ENCODE results near the gene TGFBR3.
A peak's percentile ranks its signal among the peaks of the same experiment; 100 is the strongest.

The TGFBR3 gene

DNA sequence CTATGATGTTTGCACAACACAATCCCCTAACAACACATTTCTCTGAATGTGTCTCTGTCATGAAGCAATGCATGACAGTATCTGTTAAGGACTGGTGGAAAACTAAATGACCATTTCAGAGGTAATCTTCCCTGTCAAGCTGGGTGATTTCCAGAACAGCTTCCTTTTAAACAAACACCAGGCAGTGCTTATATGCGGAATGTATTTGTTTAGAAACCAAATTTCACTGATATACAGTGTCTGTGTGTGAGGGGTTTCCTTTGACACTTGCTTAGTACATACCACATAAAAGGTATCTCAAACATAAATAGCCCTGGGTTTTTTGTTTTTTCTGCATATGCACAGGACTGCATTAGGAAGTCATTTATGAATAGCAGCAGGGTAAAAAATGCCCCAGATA, 95.6 kb downstream of the TGFBR3 start:
- in situ Hi-C loops (cut with MboI; ENCODE audit: low sequenced_read_pairs): no loop called here
- no peaks in the 10 kb centered on the region for H3K27me3 ChIP-seq (ENCODE audit: low read depth)
- H3K36me3 ChIP-seq (replicated peaks): no peaks in the 10 kb centered on the region
- H3K4me1 ChIP-seq: peaks cover 27% of the 10 kb centered on the region
- no peak overlapping the region for H3K4me3 ChIP-seq
- H3K9me3 ChIP-seq: no peaks in the 10 kb centered on the region
- DNase-seq (ENCODE audit: low spot score in 2 of 2): no peak

DNA sequence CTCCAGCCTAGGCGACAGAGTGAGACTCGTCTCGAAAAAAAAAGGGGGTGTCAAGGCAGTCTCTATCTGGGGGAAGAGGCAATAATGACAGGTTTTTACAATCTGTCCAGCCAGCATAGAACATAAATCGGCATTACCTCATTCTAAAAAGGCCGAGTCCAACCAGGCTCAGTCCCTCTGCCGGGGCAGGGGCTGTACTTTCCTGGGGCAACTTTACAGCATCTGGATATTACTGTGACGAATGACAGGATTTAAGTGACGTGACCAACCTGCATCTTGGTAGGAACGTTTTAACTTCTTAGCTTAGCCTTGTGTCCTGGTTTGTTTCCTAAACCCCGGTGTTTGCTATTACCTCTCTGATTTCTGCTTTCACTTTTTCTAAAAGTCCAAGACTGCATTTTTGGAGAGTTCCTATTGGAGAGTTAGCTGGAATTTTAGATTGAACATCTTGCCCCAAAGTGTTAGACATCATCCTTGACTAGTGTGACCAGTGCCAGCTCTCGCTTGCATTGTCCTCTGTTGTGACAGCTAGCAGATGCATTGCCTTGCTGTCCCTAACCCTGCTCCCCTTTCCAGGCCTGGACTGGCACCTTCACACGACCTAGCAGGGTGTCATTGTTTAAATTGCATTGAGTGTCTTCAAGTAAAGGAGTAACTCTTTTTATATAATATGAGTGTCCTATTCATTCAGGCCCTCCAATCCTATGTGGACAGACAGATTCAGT, 96.5 kb downstream of the TGFBR3 start:
- Histone ChIP-seq H3K4me1 (peaks cover 27% of the 10 kb centered on the region), H3K9me3 (no peaks in the 10 kb centered on the region), H3K36me3 (replicated peaks) (no peaks in the 10 kb centered on the region), H3K27me3 (ENCODE audit: low read depth) (no peaks in the 10 kb centered on the region), H3K4me3 (no peak overlapping the region)
- in situ Hi-C loops (cut with MboI; ENCODE audit: low sequenced_read_pairs): no loop called here
- no peak for DNase-seq (ENCODE audit: low spot score in 2 of 2)

DNA sequence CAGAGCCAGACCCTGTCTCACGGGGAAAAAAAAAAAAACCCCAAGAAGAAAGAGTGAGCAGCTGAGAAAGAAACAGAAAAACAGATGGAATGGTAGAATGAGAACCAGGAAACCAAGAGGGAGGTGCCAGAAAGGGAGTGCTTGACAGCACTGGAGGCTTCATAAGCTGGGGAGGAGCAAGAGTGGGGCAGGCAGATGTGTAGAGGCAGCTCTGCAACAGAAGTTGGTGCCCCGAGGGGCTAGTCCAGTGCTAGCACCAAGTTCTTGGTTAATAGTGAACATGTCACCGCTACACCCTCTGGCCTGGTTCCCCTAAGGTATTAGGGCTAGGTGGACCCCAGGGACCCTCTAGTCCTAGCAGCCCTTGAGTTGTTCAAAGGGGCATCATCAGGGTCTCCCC, 98.0 kb downstream of the TGFBR3 start:
- Histone ChIP-seq H3K27me3 (ENCODE audit: low read depth) (no peaks in the 10 kb centered on the region), H3K36me3 (replicated peaks) (no peaks in the 10 kb centered on the region), H3K4me3 (no peak overlapping the region), H3K9me3 (no peaks in the 10 kb centered on the region), H3K4me1 (peaks cover 24% of the 10 kb centered on the region)
- DNase-seq (ENCODE audit: low spot score in 2 of 2): no peak
- in situ Hi-C loops (cut with MboI; ENCODE audit: low sequenced_read_pairs): no loop called here

DNA sequence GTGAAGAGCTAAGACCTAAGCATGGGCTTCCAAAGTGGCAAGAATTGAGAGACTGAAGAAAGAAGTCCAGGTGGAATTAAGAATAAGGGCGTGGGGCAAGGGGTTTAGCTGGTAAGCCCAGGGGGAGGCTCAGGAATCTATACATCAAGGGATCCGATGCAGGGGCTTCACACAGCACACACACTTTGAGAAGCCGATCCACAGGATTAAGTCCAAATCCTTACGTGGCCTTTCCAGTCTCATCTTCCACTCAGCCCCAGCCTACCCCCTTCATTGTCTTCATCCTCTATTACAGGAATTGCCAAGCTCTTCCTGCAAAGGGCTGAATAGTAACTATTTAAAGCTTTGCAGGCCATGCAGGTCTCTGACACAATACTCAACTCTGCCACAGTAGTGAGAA, 101.3 kb downstream of the TGFBR3 start:
- Histone ChIP-seq H3K27me3 (ENCODE audit: low read depth) (no peaks in the 10 kb centered on the region), H3K4me1 (peaks cover 14% of the 10 kb centered on the region; the same call in 1 of the 2 replicates), H3K4me3 (no peak overlapping the region), H3K9me3 (no peaks in the 10 kb centered on the region), H3K36me3 (replicated peaks) (no peaks in the 10 kb centered on the region)
- no peak for DNase-seq (ENCODE audit: low spot score in 2 of 2)
- in situ Hi-C loops (cut with MboI; ENCODE audit: low sequenced_read_pairs): no loop called here

DNA sequence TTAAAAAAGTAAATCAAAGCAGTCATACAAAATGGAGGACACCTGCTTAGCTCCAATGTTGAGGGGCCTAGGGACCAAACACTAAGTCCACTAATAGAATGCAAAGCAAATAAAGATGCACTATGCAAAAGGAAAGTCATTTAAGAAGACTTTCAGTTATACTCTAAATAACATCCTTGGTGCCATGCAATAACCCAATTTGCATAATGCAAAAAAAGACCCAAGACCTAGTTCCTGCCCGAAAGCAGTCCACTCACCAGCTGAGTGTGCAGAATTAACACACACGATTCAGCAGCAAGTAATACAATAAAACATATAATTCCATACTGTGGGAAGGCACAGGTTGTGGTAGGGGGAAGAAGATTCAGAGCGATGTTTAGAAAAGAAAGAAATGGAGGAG, 101.8 kb downstream of the TGFBR3 start:
- in situ Hi-C loops (cut with MboI; ENCODE audit: low sequenced_read_pairs): no loop called here
- DNase-seq (ENCODE audit: low spot score in 2 of 2): no peak
- no peaks in the 10 kb centered on the region for H3K27me3 ChIP-seq (ENCODE audit: low read depth)
- H3K4me3 ChIP-seq: no peak overlapping the region
- peaks cover 17% of the 10 kb centered on the region for H3K4me1 ChIP-seq
- no peaks in the 10 kb centered on the region for H3K36me3 ChIP-seq (replicated peaks)
- no peaks in the 10 kb centered on the region for H3K9me3 ChIP-seq

DNA sequence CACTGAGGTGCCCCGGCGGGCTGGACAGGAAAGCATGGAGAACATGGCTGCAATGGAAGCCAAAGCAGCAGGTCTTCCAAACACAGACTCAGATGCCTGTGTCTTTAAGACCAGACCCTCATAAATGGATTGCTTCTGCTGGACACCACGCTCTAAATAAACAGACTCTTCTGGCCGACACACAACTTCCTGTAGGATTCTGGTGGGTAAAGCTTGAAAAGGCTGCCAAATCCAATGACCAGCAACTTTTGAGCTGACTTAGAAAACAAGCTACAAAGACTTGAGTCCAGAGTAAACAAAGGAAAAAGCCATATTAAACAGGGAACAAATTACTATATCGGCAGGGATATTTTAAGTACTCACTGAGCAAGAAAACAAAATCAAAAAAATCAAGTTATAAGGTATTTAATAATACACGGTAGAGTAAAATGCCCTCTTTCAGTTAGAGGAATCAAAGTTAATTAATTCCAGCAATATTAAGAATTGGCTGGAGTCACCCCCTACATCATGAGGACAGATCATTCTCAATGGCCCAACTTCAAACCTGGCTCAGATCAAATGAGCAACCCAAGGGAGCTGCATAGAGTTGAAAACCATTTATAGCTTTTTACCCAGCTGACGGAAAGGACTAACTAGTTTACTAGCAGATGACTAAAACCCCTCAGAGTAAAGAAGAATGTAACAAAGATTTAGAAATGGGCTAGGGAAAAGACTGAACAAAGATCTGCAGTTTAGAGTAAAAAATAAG, 102.4 kb downstream of the TGFBR3 start:
- in situ Hi-C loops (cut with MboI; ENCODE audit: low sequenced_read_pairs): no loop called here
- Histone ChIP-seq H3K36me3 (replicated peaks) (no peaks in the 10 kb centered on the region), H3K9me3 (no peaks in the 10 kb centered on the region), H3K4me1 (peaks cover 22% of the 10 kb centered on the region), H3K4me3 (no peak overlapping the region), H3K27me3 (ENCODE audit: low read depth) (no peaks in the 10 kb centered on the region)
- DNase-seq (ENCODE audit: low spot score in 2 of 2): no peak

DNA sequence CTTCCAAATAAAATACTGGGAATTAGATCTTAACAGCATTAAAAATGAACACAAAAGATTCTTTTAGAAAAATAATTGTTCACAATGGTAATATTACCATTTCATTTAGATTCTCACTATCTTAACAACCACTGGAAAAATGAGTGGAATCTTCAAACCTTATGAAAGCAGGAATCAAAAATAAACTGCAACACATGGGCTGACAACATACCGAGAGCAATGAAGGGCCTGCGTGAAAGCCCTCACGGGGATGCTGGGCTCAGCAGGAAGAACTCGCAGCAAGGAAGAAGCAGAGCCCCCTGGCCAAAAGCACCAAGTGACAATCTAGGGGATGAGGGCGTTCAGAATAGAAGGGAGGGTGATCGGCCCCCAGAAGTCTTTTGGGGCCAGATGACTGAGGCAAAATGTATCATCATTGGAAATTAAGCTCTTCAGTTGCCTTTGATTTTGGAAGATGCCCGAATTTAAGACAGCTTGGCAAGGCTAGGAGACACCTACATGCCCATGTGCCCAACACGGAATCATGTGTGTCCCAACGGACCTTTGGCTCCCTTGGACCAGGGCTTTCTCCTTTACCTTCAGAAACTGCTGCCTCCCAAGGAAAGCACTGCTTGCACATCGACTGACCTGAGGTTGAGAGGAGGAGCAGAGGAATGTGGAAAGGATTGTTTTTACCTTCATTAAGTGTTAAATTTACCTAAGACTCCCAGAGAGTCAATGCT, 103.9 kb downstream of the TGFBR3 start:
- H3K4me3 ChIP-seq: no peak overlapping the region
- in situ Hi-C loops (cut with MboI; ENCODE audit: low sequenced_read_pairs): no loop called here

DNA sequence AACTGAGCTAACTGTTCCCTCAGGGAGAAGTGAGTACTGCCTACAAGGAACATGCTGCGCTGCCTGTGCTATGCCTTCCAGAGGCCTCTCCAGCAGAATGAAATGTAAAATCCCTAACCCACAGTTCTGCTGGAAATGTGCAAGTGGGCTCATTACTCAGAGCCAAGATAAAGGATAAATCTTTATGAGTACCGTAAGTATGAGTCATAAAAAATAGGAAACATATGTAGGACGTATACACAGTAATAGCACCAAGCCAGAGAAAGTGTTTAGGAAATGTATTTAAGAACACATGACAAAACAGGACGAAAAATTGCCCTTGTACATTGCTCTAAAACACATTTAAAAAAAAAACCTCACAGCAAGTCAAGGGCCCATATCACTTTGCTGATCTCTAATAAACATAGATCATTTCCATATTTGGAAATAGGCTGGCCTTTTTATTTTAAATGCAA, 104.6 kb downstream of the TGFBR3 start:
- no peak for DNase-seq (ENCODE audit: low spot score in 2 of 2)
- in situ Hi-C loops (cut with MboI; ENCODE audit: low sequenced_read_pairs): no loop called here
- no peaks in the 10 kb centered on the region for H3K27me3 ChIP-seq (ENCODE audit: low read depth)
- no peak overlapping the region for H3K4me3 ChIP-seq
- no peaks in the 10 kb centered on the region for H3K36me3 ChIP-seq (replicated peaks)
- no peaks in the 10 kb centered on the region for H3K9me3 ChIP-seq
- peaks cover 22% of the 10 kb centered on the region for H3K4me1 ChIP-seq

More for the DNA sequence above, 103.9 kb downstream of the TGFBR3 start:
- H3K27me3 ChIP-seq (ENCODE audit: low read depth): no peaks in the 10 kb centered on the region
- no peaks in the 10 kb centered on the region for H3K9me3 ChIP-seq
- peaks cover 22% of the 10 kb centered on the region for H3K4me1 ChIP-seq
- no peak for DNase-seq (ENCODE audit: low spot score in 2 of 2)
- no peaks in the 10 kb centered on the region for H3K36me3 ChIP-seq (replicated peaks)

DNA sequence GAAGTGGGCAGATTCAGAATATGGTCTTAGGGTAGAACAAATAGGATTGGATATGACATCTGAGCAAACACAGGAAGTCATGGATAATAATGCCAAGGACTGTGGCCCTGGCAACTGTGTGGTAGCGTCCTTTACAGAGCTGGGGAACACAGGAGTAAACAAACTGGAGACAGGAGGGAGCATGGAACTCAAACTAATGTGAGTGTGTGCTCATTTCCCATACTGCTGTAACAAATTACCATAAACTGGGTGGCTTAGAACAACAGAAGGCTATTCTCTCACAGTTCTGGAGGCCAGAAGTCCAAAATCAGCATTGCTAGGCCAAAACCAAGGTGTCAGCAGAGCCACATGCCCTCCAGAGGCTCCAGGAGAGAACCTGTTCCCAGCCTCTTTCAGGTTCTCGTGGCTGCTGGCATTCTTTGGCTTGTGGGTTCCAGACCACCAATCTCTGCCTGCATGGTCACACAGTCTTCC, 106.4 kb downstream of the TGFBR3 start:
- no peak for DNase-seq (ENCODE audit: low spot score in 2 of 2)
- in situ Hi-C loops (cut with MboI; ENCODE audit: low sequenced_read_pairs): no loop called here
- Histone ChIP-seq H3K9me3 (no peaks in the 10 kb centered on the region), H3K4me3 (no peak overlapping the region), H3K4me1 (peaks cover 22% of the 10 kb centered on the region), H3K36me3 (replicated peaks) (no peaks in the 10 kb centered on the region), H3K27me3 (ENCODE audit: low read depth) (no peaks in the 10 kb centered on the region)

DNA sequence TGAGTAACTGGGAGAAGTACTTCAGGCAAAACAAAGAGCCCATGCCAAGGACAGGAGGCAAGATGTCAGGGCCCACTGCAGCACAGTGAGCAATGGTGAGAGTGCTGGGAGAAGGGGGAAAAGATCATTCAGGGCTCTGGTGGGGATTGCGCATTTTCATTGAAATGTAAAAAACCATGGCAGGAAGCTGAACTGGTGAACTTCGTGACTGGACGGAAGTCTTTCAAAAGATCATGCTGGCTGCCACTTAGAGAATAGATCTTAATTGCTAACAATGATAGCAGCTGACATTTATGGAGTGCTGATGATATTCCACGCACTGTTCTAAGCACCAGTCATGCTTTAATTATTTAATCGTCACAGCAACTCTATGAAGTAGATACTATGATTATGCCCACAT, 107.0 kb downstream of the TGFBR3 start:
- H3K27me3 ChIP-seq (ENCODE audit: low read depth): no peaks in the 10 kb centered on the region
- no peaks in the 10 kb centered on the region for H3K36me3 ChIP-seq (replicated peaks)
- in situ Hi-C loops (cut with MboI; ENCODE audit: low sequenced_read_pairs): no loop called here
- H3K4me1 ChIP-seq: peaks cover 22% of the 10 kb centered on the region
- peak; percentile 47 to 56 for DNase-seq (ENCODE audit: low spot score in 2 of 2)
- no peak overlapping the region for H3K4me3 ChIP-seq
- H3K9me3 ChIP-seq: no peaks in the 10 kb centered on the region

DNA sequence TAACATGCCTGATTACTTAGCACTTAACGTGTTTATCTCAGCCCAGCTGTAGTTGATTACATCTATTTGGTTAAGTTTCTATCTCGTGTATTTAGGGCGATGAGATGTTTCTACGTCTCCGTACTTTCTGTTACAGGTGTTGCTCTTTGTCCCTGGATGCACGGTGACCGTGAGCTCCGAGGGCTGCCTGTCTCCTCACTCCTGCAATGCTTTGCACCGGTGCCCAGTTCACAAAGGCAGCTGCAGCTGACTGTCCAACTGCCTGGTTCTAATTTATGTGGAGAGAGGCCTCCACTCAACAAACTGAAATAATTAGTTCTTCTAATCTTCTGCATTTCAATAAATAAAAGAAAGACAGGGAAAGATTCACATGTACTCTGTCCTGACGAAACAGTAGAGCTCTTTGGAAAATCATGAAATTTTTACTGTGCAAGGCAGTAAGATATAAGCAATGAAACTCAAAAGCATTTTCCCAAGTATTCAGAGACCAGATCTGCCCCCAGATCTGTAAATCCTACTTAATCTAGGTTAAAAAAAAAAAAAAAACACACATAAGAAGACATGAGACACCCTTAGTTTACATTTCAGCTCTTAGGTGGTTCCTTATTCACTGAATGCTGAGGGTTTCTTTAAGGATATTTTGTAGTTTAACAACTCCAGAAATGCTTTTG, 108.2 kb downstream of the TGFBR3 start:
- no peaks in the 10 kb centered on the region for H3K36me3 ChIP-seq (replicated peaks)
- peaks cover 22% of the 10 kb centered on the region for H3K4me1 ChIP-seq
- no peaks in the 10 kb centered on the region for H3K9me3 ChIP-seq
- no peak for DNase-seq (ENCODE audit: low spot score in 2 of 2)
- in situ Hi-C loops (cut with MboI; ENCODE audit: low sequenced_read_pairs): no loop called here
- no peaks in the 10 kb centered on the region for H3K27me3 ChIP-seq (ENCODE audit: low read depth)
- H3K4me3 ChIP-seq: no peak overlapping the region

DNA sequence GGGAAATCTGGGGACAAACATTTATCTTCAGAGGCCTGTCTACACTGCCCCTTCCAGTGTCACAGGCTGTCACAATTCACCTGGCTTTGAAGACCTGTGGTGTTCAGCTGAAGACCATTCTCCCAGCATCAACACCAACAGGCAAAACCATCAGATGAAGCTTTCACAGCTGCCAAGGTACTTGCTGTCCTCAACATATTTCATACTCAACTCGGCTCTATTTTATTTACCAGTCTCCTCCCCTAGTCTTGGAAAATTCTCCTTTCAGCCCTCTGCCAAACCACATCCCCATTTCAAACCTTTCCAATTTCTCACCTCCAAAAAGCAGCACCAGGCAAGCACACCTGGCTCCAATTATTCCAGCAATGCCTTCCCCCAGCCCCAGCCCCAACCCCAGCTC, 108.8 kb downstream of the TGFBR3 start:
- DNase-seq (ENCODE audit: low spot score in 2 of 2): no peak
- Histone ChIP-seq H3K4me3 (no peak overlapping the region), H3K9me3 (no peaks in the 10 kb centered on the region), H3K4me1 (peaks cover 22% of the 10 kb centered on the region), H3K27me3 (ENCODE audit: low read depth) (no peaks in the 10 kb centered on the region), H3K36me3 (replicated peaks) (no peaks in the 10 kb centered on the region)
- in situ Hi-C loops (cut with MboI; ENCODE audit: low sequenced_read_pairs): no loop called here

DNA sequence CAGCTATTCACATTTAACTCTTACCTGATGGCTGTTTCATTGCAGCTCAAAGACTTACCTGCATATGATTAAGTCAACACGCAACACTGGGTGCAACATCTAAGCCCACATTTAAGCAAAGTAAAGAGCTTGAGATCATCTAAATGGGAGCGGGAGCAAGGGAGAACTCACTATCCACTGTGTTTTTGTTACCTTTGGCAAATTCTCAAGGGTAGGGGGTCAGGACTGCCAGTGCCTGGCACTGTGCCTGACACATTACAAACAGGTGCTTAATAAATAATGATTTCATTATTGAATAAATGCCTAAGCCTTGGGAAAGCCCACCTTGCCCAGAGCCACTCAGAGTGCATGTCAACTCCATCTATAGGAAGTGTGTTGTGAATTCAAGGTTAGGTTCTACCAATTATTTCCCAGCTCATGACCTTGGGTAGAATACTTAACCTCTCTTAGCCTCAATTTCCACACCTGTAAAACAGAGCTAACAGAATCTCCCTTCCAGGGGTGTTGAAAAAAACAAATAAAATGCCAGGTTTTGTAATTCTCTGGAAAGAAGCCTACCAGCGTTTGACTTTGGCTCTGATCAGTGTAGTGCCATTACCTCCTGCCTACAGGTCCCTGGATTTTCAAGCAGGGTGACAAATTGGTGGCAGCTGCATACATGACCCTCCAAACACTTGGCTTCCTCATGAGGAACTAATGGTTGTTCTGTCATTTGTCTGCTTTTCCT, 109.7 kb downstream of the TGFBR3 start:
- no peak for DNase-seq (ENCODE audit: low spot score in 2 of 2)
- no peaks in the 10 kb centered on the region for H3K27me3 ChIP-seq (ENCODE audit: low read depth)
- in situ Hi-C loops (cut with MboI; ENCODE audit: low sequenced_read_pairs): no loop called here
- peaks cover 15% of the 10 kb centered on the region for H3K4me1 ChIP-seq
- H3K9me3 ChIP-seq: no peaks in the 10 kb centered on the region
- no peak overlapping the region for H3K4me3 ChIP-seq
- H3K36me3 ChIP-seq (replicated peaks): no peaks in the 10 kb centered on the region
